GM12874 (cell line): ENCODE results near the gene APP.

Source experiments
- TF ChIP-seq, protein P1 (sequence below): IDR thresholded peaks from 2 replicates; pipeline ENCODE4 v1.5.1; 2011; ENCODE audit warnings: low read depth, mild to moderate bottlenecking, control low read depth, low read length, moderate library complexity; ENCODE audit not compliant: insufficient read depth

APP gene

DNA sequence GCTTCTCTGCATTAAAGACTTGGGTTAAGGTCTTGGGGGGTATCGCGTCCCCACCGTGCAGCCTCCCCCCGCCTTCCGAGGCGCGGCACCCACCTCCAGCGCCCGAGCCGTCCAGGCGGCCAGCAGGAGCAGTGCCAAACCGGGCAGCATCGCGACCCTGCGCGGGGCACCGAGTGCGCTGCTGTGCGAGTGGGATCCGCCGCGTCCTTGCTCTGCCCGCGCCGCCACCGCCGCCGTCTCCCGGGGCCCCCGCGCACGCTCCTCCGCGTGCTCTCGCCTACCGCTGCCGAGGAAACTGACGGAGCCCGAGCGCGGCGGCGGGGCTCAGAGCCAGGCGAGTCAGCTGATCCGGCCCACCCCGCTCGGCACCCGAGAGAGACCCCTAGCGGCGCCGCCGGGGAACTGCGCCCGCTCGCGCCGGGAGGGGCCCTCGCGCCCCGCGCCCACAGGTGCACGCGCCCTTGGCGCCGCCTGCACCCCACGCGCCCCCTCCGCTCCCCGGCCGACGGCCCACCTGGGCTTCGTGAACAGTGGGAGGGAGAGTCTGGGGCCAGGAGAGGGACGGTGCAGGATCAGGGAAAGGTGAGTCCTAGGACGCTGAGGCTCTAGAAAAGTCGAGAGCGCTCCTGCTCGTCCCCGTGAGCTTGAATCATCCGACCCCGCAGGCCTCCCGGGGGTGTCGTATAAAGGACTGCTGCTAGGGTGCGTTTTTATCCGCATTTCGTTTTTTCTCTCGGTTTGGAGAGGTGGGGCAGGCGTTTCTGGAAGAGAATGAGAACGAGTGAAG, at the start of gene APP:
Gene APP (minus strand): TSS at position 300 of the 787 bp plus-strand sequence. CDS start 150 bp downstream, at position 150.
- TF ChIP-seq, protein P1, sequence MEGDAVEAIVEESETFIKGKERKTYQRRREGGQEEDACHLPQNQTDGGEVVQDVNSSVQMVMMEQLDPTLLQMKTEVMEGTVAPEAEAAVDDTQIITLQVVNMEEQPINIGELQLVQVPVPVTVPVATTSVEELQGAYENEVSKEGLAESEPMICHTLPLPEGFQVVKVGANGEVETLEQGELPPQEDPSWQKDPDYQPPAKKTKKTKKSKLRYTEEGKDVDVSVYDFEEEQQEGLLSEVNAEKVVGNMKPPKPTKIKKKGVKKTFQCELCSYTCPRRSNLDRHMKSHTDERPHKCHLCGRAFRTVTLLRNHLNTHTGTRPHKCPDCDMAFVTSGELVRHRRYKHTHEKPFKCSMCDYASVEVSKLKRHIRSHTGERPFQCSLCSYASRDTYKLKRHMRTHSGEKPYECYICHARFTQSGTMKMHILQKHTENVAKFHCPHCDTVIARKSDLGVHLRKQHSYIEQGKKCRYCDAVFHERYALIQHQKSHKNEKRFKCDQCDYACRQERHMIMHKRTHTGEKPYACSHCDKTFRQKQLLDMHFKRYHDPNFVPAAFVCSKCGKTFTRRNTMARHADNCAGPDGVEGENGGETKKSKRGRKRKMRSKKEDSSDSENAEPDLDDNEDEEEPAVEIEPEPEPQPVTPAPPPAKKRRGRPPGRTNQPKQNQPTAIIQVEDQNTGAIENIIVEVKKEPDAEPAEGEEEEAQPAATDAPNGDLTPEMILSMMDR = peak; percentile 93

DNA sequence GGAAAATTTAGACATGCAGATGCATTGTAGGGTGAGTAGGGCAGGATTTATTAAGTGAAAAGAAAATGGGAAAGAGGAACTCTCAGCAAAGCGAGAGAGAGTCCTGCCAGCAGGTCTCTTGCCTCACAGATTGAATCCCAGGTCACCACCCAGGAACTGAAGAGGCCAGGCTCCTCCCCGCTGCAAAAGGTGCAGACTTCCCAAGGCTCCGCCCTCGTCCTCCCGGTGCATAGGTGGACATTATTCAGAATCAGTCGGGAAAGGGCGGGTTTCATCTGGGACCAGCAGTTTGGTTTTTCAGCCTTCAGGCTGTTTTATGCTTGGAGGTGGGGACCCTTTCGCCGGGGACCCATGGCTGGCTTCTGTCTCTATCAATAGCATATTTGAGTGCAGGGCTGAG, 41.6 kb upstream of the APP start:
- TF ChIP-seq, protein P1 = no peak

DNA sequence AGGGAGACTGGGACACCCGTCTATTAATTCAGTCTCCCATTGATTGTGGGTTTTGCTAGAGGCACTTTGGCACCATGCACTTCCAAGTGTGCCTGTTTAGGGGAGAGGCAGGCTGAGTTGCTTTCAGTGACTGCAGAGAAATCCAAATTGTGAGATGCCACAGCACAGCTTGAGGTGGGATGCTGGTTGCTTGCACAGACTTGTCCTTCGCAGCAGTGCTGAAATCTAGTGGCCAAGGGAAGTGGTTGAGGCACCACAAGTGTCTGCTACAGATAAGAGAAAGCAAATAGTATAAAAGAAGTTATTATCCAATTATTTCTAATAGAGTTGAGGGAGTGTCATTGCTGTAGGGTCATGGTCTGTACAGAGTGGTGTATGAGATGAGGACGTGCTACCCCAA, 40.0 kb upstream of the APP start:
- TF ChIP-seq, protein P1 = no peak

DNA sequence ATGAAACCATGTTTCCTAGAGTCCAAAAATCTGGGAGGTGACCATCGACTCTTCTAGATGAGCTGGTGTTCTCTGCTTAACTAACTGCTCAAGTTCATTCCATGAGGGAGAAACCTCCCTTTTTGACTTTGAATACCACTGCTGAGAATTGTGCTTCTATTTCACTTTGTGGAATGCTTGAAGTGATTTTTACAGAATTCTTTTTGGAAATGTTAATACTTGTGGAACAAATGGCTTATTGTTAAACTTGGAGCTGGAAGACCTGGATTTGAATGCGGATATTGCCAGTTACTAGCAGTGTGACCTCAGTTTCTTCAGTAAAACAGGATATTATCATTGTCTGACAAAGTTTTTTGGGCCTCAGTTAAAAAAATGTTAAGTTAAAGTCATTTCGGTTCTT, 36.5 kb upstream of the APP start:
- TF ChIP-seq, protein P1 = no peak

DNA sequence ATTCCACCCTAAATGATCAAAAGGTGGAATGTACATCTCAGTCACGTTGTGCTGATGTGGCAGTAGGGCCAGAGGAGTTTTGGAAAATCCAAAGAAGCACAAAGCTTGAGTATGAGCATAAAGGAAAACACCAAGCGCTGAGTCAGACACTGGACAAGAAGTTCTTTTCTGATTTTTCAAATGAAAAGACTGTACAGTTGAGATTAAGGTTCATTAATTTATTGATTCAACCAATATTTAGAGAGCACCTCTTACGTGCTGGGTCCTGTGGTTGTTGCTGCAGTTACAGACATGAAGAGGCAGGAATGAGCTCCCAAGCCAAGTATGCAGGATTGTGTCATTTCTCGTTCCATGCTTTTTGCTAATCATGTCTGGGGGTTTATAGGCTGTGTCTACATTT, 28.9 kb upstream of the APP start:
- TF ChIP-seq, protein P1 = no peak

DNA sequence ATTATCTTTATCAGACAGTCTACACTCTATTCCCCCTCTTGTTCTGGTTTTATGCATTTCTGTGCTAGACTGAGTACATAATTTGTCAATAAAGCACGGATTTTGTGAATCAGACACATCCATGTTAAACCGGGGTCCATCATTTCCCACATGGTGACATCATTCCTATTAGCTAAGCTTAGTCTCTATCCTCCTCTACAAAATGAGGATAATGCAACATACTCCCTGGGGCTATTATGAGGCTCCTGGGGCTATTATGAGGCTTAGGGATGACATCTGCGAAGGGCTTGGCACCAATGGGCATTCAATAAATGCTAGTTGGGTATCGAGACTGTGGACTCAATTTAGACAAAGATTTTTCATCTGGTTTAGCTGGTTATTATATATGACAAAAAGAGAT, 25.1 kb upstream of the APP start:
- TF ChIP-seq, protein P1 = no peak

DNA sequence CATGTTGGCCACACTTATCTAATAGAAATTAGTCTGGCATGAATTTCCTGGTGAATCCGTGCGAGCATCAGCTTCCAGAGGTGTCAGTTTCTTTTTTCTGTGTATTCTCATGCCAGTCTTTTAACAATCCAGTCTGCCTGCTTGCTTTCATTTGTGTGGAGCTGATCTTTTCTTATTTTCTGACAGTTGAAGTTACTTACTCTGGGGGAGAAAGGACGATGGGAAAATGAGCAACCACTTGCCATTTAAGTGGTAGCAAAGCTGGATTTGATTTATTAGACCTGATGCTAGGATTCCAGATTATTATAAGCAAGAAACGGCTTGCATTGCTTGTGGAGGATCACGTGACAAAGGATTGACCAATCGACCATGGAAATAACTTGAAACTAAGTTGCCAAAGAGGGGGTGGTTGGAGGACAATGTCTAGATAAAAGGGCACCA, 24.3 kb upstream of the APP start:
- TF ChIP-seq, protein P1 = no peak
